ENCODE data around the gene DNAJC11.
"Not testable (repeated sequence)": the region's sequence is repeated elsewhere in the genome, so short reads cannot be mapped to it uniquely, and the experiment has no call there.

Gene DNAJC11

GRCh38 chr1:6701437-6702153 is at the start of gene DNAJC11:
TSS of gene DNAJC11 (minus strand) at chr1:6701816. CDS start at chr1:6701800, 16 bp downstream.
- peak; percentile 89 for DNase-seq (ENCODE audit: low read depth)

- DNase-seq (ENCODE audit: low read depth) = no peak
Observed at GRCh38 chr1:6750490-6750889, 48.9 kb upstream of the DNAJC11 start.

- no peak for DNase-seq (ENCODE audit: low read depth)
Observed at GRCh38 chr1:6747674-6748073, 46.1 kb upstream of the DNAJC11 start.

- no peak for DNase-seq (ENCODE audit: low read depth)
Observed at GRCh38 chr1:6745073-6745472, 43.5 kb upstream of the DNAJC11 start.

GRCh38 chr1:6743189-6744101 is 41.8 kb upstream of the DNAJC11 start:
- peak; percentile 70 for DNase-seq (ENCODE audit: low read depth)

- not testable (repeated sequence) for DNase-seq (ENCODE audit: low read depth)
Observed at GRCh38 chr1:6742676-6743188, 41.1 kb upstream of the DNAJC11 start.

GRCh38 chr1:6738987-6739676 is 37.5 kb upstream of the DNAJC11 start:
- DNase-seq (ENCODE audit: low read depth) = no peak

- DNase-seq (ENCODE audit: low read depth) = no peak
Observed at GRCh38 chr1:6732942-6733341, 31.3 kb upstream of the DNAJC11 start.

- DNase-seq (ENCODE audit: low read depth) = no peak
Observed at GRCh38 chr1:6731905-6732304, 30.3 kb upstream of the DNAJC11 start.

GRCh38 chr1:6730880-6731279 is 29.3 kb upstream of the DNAJC11 start:
- no peak for DNase-seq (ENCODE audit: low read depth)

- DNase-seq (ENCODE audit: low read depth) = no peak
Observed at GRCh38 chr1:6730473-6730872, 28.9 kb upstream of the DNAJC11 start.

GRCh38 chr1:6727535-6727934 is 25.9 kb upstream of the DNAJC11 start:
- peak; percentile 71 for DNase-seq (ENCODE audit: low read depth)

GRCh38 chr1:6726253-6726652 is 24.6 kb upstream of the DNAJC11 start:
- DNase-seq (ENCODE audit: low read depth) = no peak

- peak; percentile 88 for DNase-seq (ENCODE audit: low read depth)
Observed at GRCh38 chr1:6724517-6725141, 23.0 kb upstream of the DNAJC11 start.

GRCh38 chr1:6723621-6724428 is 22.2 kb upstream of the DNAJC11 start:
- no peak for DNase-seq (ENCODE audit: low read depth)

- no peak for DNase-seq (ENCODE audit: low read depth)
Observed at GRCh38 chr1:6711174-6711573, 9.6 kb upstream of the DNAJC11 start.

GRCh38 chr1:6704746-6705145 is 3.1 kb upstream of the DNAJC11 start:
- no peak for DNase-seq (ENCODE audit: low read depth)

- DNase-seq (ENCODE audit: low read depth) = peak; percentile 24
Observed at GRCh38 chr1:6703016-6703415, 1.4 kb upstream of the DNAJC11 start.

GRCh38 chr1:6700853-6701436 is 671 bp downstream of the DNAJC11 start:
- no peak for DNase-seq (ENCODE audit: low read depth)

GRCh38 chr1:6699915-6700314 is 1.7 kb downstream of the DNAJC11 start:
- DNase-seq (ENCODE audit: low read depth) = not testable (repeated sequence)

GRCh38 chr1:6695868-6696267 is 5.7 kb downstream of the DNAJC11 start:
- DNase-seq (ENCODE audit: low read depth) = no peak

Measured in ELR (cell line).